HG03135 (cell line): ENCODE data around the gene BAG2.

Source experiments
- ATAC-seq: cut with Tn5 transposase; IDR thresholded peaks from one replicate; pipeline ENCODE4 v1.9.1; 2021; ENCODE audit warnings: mild to moderate bottlenecking, moderate library complexity; ENCODE audit not compliant: unreplicated experiment

Gene BAG2

GRCh38 chr6:57173886-57174510, 1.9 kb downstream of the BAG2 start:
- ATAC-seq = no peak

- ATAC-seq = no peak
These were observed 2.4 kb downstream of the BAG2 start for GRCh38 chr6:57174511-57174907.

DNA sequence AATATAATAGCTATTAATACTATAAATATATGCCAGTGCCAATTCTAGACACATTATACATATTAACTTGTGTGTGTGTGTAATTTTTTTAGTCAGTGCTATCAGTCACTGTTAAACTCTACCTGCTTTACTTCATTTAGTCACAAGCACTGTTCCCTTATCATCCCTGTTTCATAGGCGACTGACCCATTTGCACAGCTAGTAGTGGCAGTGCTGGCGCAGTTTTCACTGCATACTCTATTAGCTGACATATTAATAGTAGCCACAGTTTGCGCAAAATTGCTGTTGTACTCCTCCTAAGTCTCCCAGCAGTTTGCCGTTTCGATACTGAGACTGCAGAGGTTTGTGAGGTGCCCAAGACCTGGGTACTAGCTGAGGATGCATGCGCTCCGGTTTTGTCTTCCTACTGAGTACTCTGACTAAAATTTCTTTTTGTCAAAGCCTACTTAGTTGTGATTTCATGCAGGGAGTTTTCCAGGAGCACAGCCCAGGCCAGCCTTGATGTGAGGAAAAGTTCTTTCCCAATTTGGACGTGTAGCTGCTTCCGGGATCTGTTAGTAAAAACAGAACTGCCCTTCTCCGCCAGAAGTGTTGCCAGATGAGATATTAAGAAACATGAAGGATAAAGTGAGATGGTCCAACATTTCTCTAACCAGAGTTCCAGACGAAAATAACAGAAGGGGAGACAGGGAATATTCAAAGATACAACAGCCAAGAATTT, 5.6 kb downstream of the BAG2 start:
- ATAC-seq = no peak

- ATAC-seq = no peak
These were observed 8.5 kb downstream of the BAG2 start for GRCh38 chr6:57180596-57180995.

DNA sequence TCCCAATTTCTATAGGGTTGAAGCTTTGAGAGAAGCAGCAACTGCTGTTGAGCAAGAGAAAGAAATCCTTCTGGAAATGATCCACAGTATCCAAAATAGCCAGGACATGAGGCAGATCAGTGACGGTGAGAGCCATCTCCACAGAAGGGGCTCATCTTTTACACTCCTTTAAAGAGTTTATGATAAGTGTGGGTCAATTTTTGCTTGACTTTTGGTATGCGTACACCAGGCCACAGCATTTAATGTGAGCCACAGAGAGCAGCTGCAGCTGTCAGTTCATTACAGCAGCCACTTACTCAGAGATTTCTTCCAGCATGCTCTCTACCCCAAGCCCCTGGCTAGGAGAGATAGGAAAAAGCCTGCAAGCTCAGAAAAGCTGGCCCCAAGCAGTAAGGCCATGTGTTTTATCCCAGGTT, 9.9 kb downstream of the BAG2 start:
- ATAC-seq = no peak

- no peak for ATAC-seq
These were observed 11.2 kb downstream of the BAG2 start for GRCh38 chr6:57183336-57183735.

GRCh38 chr6:57190140-57190539, 18.0 kb downstream of the BAG2 start:
- no peak for ATAC-seq

DNA sequence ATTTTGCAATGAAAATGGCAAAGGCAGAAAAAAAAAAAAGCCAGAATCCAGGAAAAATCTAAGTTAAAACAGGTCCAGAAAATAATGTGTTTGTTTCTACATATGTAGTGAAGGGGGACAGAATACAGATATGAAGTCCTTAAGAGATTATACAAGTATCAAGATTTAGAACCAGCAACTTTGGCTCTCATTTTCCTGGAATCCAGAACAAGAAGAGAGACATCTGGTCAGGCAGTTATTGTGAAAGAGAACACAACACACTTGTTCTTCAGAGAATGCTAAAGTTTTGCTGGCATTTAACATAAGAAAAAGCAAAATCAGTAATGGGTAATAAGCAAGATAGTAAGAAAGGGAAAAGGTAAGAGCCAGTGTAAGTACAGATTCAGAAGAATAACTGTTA, 21.1 kb downstream of the BAG2 start:
- no peak for ATAC-seq

DNA sequence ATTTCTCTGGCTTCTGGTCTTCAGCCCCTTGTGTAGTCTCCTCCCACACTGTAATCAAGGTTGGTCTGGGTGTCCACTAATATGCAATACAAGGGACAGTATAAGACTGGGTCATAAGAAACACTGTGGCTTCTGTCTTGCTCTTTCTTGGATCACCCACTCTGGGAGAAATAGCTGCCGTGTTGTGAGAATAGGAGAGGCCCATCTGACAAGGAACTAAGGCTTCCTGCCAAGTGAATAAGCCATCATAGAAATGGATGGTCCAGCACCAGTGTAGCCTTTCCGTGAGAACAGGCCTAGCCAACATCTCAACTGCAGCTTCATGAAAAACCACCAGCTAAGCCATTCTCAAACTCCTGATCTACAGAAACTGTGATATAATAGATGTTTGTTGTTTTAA, 23.3 kb downstream of the BAG2 start:
- ATAC-seq = no peak

DNA sequence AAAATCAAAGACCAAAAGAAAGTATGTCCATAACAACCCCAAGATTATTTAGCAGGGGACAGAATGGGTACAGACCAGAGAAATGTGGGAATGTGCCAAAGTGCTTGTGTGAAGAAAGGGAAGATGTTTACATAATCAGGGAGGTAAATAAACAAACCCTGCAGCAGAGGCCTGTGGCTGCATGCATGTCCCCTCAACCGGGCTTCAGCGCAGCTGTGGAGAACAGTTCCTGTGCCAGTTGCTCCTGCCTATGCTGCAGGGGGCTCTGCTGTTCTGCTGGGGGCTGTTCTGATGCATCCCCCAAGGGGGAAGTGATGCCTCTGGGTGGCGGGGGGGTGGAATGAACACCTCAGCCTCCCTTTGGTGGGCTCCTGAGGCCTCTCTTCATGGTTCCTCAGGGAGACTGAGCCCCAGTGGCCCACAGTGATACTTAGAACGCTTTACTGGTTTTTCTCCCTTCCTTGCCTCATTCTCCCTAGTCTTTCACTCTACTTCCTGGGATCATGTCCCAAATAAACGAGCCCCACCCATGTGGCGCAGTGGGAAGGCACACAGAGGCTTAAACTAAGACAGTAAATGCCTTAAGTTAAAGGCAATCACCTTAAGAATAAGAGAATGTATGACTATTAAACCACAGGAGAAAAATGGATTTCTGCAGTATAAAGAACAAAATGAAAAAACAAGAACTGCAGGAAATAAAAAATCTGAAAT, 27.0 kb downstream of the BAG2 start:
- ATAC-seq = no peak

GRCh38 chr6:57201718-57202117, 29.6 kb downstream of the BAG2 start:
- ATAC-seq = no peak

DNA sequence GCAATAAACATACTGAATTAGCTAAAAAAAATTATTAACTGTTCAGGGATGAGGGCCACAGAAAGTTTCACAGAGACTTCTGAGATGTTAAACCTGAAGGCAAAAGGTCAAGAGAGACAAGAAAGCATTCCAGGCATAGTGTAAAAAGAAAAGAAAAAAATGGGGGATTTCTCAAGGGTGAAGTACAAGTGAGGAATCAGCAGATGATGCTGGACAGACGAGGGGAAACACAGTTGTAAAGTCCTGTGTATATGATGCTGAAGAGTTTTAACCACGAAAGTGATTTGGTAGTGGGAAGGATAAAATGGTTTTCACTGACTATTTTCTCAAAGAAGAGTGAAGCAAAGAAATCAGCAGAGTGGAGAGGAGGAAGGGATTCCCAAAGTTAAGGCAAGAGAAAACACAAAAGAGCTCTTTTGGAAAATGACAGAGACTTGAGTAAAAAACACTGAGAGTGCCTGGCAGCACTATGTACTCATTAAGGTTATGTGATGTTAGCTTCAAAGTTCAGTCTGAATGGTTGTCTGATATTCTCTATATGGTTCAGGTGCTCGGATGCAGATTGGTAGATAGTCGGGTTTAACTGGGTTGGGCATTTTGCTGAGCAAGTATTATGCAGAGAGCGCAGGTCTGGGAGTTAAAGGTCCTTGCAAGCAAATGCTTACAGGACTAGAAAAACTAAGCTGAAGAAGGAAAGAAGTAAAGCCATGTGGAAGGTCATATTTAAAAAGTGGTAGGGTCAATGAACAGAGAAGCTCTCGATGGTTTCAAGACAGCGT, 33.6 kb downstream of the BAG2 start:
- ATAC-seq = no peak

- no peak for ATAC-seq
These were observed 35.0 kb downstream of the BAG2 start for GRCh38 chr6:57207141-57207540.

- no peak for ATAC-seq
These were observed 35.7 kb downstream of the BAG2 start for GRCh38 chr6:57207872-57208271.

DNA sequence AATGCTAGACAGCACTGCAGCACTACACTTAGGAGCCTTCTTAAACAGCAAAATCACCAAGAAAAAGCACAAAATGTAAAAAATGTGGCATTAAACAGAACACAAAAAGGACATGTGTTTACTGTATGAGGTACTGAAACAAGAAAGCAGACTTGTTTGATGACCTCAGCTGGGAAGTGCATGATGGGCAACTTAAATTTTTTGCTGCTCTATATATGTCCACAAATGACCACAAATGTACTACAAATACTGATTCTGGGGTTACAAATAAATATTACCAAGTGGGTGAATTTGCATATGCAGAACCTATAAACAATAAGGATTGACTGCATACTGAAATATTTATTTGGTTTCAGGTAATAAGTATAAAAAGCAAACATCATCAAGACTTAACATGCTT, 36.9 kb downstream of the BAG2 start:
- no peak for ATAC-seq

DNA sequence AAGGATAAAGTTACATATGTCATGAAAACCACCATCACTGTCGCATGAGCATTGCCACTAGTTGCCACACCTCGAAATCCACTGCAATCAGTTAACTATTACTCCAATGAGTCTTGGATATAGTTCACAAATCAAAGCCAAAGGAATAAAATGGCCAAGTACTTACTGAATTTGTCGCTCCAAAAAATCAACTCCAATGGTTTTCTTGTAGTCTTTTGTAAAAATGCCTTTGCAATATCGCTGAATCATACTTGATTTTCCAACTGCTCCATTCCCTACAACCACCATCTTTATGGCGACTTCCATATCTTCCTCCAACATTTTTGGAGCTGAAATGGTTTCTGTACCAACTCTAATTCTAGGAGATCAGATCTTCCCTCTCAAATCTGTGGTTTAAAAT, 37.9 kb downstream of the BAG2 start:
- no peak for ATAC-seq

DNA sequence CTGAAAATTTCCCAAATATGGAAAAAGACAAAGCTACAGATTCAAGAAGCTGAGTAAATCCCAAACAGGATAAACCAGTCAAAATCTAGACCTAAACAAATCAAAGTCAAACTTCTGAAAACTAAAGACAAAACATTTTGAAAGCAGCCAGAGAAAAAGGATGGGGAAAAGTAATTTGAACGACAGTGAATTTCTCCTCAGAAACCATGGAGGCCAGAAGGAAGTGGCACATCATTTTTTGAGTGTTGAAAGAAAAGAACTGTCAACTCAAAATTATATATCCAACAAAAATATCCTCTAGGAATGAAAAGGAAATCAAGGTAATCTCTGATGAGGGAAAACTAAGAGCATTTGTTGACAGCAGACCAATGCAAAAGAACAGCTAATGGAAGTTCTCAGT, 43.1 kb downstream of the BAG2 start:
- no peak for ATAC-seq

DNA sequence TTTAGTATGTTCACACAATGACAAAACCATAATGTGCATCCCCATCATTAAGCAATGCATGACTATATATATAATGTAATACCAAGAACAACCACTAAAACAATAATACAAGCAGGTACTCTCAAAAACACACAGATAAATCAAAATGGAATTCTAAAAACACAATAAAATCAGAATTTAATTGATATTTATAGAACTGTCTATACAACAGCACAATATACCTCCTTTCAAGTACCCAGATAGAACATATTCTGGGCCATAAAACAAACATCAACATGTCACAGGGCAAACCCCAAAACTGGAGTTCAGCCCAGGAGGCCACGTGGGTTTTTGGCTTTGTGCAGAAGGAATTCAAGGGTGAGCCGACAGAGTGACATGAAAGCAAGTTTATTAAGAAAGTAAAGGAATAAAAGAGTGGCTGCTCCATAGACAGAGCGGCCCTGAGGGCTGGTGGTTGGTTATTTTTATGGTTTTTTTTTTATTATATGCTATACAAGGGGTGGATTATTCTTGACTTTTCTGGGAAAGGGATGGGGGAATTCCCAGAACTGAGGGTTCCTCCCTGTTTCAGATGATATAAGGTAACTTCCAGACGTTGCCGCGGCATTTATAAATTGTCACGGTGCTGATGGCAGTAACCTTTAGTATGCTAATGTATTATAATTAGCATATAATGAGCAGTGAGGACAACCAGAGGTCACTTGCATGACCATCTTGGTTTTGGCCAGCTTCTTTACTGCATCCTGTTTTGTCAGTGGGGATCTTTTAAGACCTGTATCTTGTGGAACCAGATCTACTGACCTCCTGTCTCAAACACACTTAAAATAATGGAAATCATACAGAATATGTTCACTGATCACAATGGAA, 44.3 kb downstream of the BAG2 start:
- no peak for ATAC-seq

DNA sequence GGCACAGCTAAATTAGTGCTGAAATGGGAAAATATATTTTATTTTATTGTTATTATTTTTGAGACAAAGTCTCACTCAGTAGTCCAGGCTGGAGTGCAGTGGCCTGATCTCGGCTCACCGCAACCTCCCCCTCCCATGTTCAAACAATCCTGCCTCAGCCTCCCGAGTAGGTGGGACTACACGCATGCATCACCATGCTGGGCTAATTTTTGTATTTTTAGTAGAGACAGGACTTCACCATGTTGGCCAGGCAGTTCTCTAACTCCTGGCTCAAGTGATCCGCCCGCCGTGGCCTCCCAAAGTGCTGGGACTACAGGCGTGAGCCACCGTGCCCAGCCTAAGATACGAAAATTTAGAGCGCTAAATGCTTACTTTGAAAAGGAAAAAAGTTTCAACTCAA, 45.1 kb downstream of the BAG2 start:
- no peak for ATAC-seq

DNA sequence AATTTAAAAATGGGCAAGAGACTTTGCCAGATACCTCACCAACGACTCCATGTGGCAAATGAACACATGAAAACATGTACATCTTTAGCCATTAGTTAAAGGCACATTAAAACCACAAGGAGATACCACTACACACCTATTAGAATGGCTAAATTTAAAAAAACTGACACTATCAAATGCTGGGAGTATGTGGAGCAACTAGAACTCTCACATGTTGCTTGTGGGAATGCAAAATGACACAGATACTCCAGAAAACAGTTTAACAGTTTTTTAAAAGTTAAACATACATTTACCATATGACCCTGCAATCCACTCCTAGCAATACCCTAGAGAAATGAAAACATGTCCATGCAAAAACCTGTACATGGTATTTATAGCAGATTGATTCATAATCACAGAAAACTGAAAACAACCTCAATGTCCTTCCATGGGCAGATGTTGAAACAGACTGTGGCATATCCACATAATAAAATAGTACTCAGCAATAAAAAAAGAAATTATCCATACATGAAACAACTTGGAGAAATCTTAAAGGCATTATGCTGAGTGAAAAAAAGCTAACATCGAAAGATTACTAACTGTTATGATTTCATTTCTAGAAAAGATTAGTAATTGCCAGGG, 48.1 kb downstream of the BAG2 start:
- ATAC-seq = no peak
